ENCODE data around the gene SPSB3. TPM values are rescaled to one million over a fixed set of nuclear protein-coding genes. Genes with fewer than 3 reads are reported as not detected.

SPSB3 gene
- total and polyA plus RNA-seq, 2 donors (not counting 1 experiment from before 2014, with no cell fraction given) = 9.6 to 32.7 TPM

- no peak for DNase-seq (ENCODE audit: low read depth in 2 of 2)
- Histone ChIP-seq H2AFZ (ENCODE audit: low read length) (no peak overlapping the region), H3K27ac (ENCODE audit: insufficient read depth, low read length) (no peak overlapping the region), H3K4me1 (ENCODE audit: control insufficient read depth, extremely low read depth, insufficient read depth, low read length) (peaks cover 8% of the 10 kb centered on the region), H3K9ac (ENCODE audit: insufficient read depth, low read length) (no peak overlapping the region), H3K36me3 (ENCODE audit: control insufficient read depth, insufficient read depth, low read length) (peaks cover 52% of the 10 kb centered on the region), H4K20me1 (ENCODE audit: control insufficient read depth, extremely low read depth, insufficient read depth, low read length) (no peaks in the 10 kb centered on the region), H3K27me3 (ENCODE audit: control insufficient read depth, insufficient read depth, low read length) (no peaks in the 10 kb centered on the region), H3K9me3 (ENCODE audit: control insufficient read depth, insufficient read depth, low read depth, low read length) (no peaks in the 10 kb centered on the region), H3K4me2 (ENCODE audit: extremely low read depth, insufficient read depth, low read length) (no peak overlapping the region), H3K79me2 (ENCODE audit: control insufficient read depth, insufficient read depth, low read length) (no peaks in the 10 kb centered on the region), H3K4me3 (replicated peaks in 1 of 4; ENCODE audit: control extremely low read depth in 1 of 4, insufficient read depth in 1 of 4, low read depth in 3 of 4, low read length in 4 of 4) (no peak overlapping the region)
- TF ChIP-seq CTCF (conservative IDR thresholded peaks at IDR 0.05 in 1 of 2, IDR thresholded peaks at IDR 0.05 in 1 of 2; ENCODE audit: low read depth in 1 of 2, low read length in 2 of 2) (no peak), EZH2 (IDR thresholded peaks at IDR 0.05; ENCODE audit: low read length, missing control alignments) (no peak)
Measured at GRCh38 chr16:1766701-1767100, 15.7 kb downstream of the SPSB3 start.

- Histone ChIP-seq H3K4me1 (ENCODE audit: control insufficient read depth, extremely low read depth, insufficient read depth, low read length) (peaks cover 8% of the 10 kb centered on the region), H3K36me3 (ENCODE audit: control insufficient read depth, insufficient read depth, low read length) (peaks cover 52% of the 10 kb centered on the region), H3K27me3 (ENCODE audit: control insufficient read depth, insufficient read depth, low read length) (no peaks in the 10 kb centered on the region), H3K9ac (ENCODE audit: insufficient read depth, low read length) (no peak overlapping the region), H3K4me2 (ENCODE audit: extremely low read depth, insufficient read depth, low read length) (no peak overlapping the region), H3K9me3 (ENCODE audit: control insufficient read depth, insufficient read depth, low read depth, low read length) (no peaks in the 10 kb centered on the region), H3K4me3 (replicated peaks in 1 of 4; ENCODE audit: control extremely low read depth in 1 of 4, insufficient read depth in 1 of 4, low read depth in 3 of 4, low read length in 4 of 4) (no peak overlapping the region), H4K20me1 (ENCODE audit: control insufficient read depth, extremely low read depth, insufficient read depth, low read length) (no peaks in the 10 kb centered on the region), H3K79me2 (ENCODE audit: control insufficient read depth, insufficient read depth, low read length) (no peaks in the 10 kb centered on the region), H2AFZ (ENCODE audit: low read length) (no peak overlapping the region), H3K27ac (ENCODE audit: insufficient read depth, low read length) (no peak overlapping the region)
- TF ChIP-seq EZH2 (IDR thresholded peaks at IDR 0.05; ENCODE audit: low read length, missing control alignments) (no peak), CTCF (conservative IDR thresholded peaks at IDR 0.05 in 1 of 2, IDR thresholded peaks at IDR 0.05 in 1 of 2; ENCODE audit: low read depth in 1 of 2, low read length in 2 of 2) (no peak)
- DNase-seq (ENCODE audit: low read depth in 2 of 2) = no peak
Measured at GRCh38 chr16:1766231-1766630, 16.1 kb downstream of the SPSB3 start.

GRCh38 chr16:1765826-1766225 is 16.5 kb downstream of the SPSB3 start:
- Histone ChIP-seq H3K9me3 (ENCODE audit: control insufficient read depth, insufficient read depth, low read depth, low read length) (no peaks in the 10 kb centered on the region), H3K27ac (ENCODE audit: insufficient read depth, low read length) (no peak overlapping the region), H2AFZ (ENCODE audit: low read length) (no peak overlapping the region), H3K79me2 (ENCODE audit: control insufficient read depth, insufficient read depth, low read length) (no peaks in the 10 kb centered on the region), H4K20me1 (ENCODE audit: control insufficient read depth, extremely low read depth, insufficient read depth, low read length) (no peaks in the 10 kb centered on the region), H3K4me2 (ENCODE audit: extremely low read depth, insufficient read depth, low read length) (no peak overlapping the region), H3K4me3 (replicated peaks in 1 of 4; ENCODE audit: control extremely low read depth in 1 of 4, insufficient read depth in 1 of 4, low read depth in 3 of 4, low read length in 4 of 4) (no peak overlapping the region), H3K27me3 (ENCODE audit: control insufficient read depth, insufficient read depth, low read length) (no peaks in the 10 kb centered on the region), H3K36me3 (ENCODE audit: control insufficient read depth, insufficient read depth, low read length) (peaks cover 54% of the 10 kb centered on the region), H3K4me1 (ENCODE audit: control insufficient read depth, extremely low read depth, insufficient read depth, low read length) (peaks cover 8% of the 10 kb centered on the region), H3K9ac (ENCODE audit: insufficient read depth, low read length) (no peak overlapping the region)
- DNase-seq (ENCODE audit: low read depth in 2 of 2) = no peak
- TF ChIP-seq CTCF (conservative IDR thresholded peaks at IDR 0.05 in 1 of 2, IDR thresholded peaks at IDR 0.05 in 1 of 2; ENCODE audit: low read depth in 1 of 2, low read length in 2 of 2) (no peak), EZH2 (IDR thresholded peaks at IDR 0.05; ENCODE audit: low read length, missing control alignments) (no peak)

All from fibroblast of lung (primary cell).